Astrocyte (in vitro differentiated cells and primary cell): ENCODE measurements around the gene SNX10.

ENCODE experiments used
- CTCF ChIP-seq: IDR thresholded peaks from 2 replicates; pipeline ENCODE4 v1.5.1; 2011; ENCODE audit warnings: low read depth, mild to moderate bottlenecking, inconsistent platforms, low read length, moderate library complexity; ENCODE audit not compliant: insufficient read depth
- EZH2 ChIP-seq: IDR thresholded peaks from 2 replicates; pipeline ENCODE4 v1.6.1; 2012; ENCODE audit warnings: mild to moderate bottlenecking, low read length, inconsistent platforms; ENCODE audit not compliant: insufficient read depth

- TF ChIP-seq CTCF (no peak), EZH2 (no peak)
These were observed 84.1 kb downstream of the SNX10 start for GRCh38 chr7:26375726-26376174.
